HG03066 (cell line): Measurements from ENCODE around the gene CCM2.

Experiments
- ATAC-seq: cut with Tn5 transposase; IDR thresholded peaks from one replicate; pipeline ENCODE4 v1.9.1; 2021; ENCODE audit warnings: low read depth; ENCODE audit not compliant: unreplicated experiment

CCM2 gene

DNA sequence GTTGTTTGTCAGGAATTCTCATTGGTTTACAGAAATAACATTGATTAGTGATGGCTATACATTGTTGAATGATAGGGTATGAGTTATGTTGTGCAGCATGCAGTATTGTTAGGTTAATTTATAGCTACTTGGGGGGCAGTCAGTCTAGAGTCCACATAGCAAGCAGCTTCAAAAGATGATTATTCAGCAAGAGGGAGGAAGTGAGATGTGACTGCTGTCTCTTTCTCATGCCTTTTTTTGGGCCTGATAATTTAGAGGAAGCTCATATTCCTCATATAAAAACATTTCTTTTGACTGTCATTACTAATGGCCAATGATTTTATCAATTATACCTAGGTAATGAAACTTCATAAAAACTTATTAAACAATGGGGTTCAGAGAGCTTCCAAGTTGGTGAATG lies 114.9 kb downstream of the CCM2 start:
- ATAC-seq, result no peak

GRCh38 chr7:45116048-45116447 lies 116.0 kb downstream of the CCM2 start:
- ATAC-seq, result no peak

GRCh38 chr7:45117582-45117981 lies 117.6 kb downstream of the CCM2 start:
- ATAC-seq, result no peak

- ATAC-seq, result no peak
Measured at GRCh38 chr7:45118292-45118691, 118.3 kb downstream of the CCM2 start.

GRCh38 chr7:45118889-45119331 lies 118.9 kb downstream of the CCM2 start:
- ATAC-seq, result no peak

DNA sequence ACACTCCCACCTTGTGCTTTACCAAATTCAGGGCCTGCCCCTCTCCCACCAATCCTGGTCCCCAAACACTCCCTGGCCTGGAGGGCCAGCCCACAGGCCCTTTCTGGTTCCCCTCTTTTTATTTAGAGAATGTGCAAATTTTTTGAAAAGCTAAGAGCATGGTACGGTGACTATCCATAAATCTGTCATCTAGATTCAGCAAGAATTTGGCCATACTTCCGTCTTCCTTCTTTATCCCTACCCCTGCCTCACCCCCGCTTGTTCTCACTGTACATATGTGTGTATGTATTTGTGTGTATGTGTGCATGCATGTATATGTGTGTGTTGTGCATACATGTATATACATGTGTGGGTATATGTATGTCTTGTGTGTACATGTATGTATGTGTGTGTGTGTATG lies 119.5 kb downstream of the CCM2 start:
- ATAC-seq, result no peak

DNA sequence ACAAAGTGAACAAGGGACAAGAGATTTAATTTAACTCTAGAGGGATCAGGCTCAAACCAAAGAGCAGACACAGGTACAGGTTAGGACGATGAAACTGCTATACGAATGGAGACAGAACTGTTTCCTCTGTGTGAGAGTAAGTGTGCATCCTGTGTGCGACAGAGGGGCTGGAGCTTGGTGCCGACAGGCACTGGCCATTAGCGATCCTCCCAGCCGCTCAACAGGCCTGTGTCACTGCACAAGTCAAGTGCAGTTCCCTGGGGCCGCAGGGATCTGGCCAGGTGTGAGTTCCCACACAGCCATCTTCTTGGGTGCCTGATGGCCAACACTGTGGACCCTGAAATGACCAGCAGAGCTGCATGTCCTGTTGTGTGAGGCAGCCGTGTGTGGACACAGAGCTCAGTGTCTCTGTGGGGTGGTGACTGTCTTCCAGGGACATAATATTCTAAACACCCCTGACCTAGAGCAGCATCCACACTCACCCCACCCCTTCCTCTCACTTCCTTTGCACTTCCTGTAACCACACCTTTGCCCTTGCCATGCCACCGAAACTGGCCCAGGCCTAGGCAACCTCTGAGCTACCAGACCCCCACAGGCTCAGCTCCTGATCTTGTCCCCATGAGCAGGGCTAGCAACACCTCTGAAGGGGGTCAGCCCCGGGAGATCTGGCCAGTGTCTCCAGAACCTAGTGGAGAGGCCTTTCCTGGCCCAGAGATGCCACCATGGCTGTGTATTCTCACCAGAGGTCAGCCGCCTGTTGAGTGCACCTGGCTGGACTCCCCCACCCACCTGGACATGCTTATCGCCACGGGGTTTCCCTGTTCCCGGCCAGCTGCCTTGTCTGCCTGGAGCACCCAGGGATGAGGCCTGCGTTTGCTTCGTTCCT lies 123.2 kb downstream of the CCM2 start:
- no peak for ATAC-seq

DNA sequence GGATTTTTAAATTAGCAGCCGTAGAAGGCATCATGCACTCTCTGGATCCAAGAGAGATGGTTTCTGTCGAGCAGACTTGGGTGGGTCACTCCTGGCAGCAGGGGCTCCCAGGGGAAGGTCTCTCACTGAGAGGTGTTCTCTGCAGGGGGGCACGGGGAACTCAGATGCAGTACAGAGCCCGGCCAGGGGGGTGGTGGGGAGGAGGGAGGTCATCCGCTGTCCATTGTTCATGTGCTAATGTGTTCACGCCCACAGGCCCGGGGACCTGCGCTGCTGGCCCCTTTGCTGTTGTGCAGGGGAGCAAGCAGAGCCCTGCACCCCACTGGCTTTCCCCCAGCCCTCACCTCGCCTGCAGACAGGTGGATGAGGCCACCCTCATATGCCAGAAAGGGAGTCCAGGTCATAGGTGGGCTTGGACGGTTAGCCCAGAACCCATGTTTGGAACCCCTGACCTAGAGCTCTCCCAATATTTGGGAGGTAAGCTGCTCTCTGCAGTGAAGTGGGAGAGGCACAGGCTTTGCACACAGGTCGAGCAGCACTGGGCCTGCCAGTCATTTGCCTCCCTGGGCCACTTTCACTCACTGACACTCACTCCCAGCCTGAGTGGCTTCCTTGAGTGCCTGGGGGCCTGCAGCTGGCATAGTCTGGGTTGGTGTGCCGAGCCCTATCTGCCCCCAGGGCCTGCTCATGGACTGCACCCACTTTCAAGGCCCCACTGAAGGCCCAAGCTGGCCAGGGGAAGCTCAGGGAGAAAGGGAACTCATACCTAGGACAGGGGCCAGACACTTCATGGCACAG lies 124.1 kb downstream of the CCM2 start:
- no peak for ATAC-seq

DNA sequence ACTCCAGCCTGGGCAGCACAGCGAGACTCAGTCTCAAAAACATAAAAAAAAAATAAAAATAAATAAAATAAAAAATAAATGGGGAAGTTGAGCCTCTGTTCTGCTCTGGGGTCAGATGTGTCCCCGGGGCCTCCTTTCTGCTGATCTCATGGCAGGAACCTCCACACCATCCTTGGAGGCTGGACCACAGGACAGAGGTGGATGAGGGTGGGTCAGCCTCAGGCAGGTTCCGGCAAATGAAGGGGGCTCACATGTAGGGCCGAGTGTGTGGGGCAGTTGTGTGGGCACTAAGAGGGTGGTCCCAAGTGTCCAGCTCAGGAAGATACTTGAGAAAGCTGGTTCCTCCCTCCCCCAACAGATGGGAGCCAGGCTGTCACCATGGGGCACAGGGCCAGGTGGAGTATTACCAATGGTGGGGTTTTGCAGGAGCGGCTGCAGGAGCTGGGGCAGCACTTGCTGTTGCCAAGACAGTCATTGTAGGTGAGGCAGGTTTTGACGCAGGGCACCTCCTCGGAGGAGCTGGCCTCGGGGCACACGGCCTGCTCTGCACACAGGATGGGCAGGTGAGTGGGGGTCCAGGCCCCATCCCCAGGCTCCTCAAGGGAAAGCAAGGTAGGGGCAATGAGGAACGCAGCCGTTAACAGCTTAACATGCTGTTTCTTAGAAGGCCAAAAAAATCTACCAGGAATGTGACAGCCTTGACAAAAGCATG lies 125.3 kb downstream of the CCM2 start:
- ATAC-seq, result no peak
